Natural killer cell (primary cell): ENCODE data around the gene KIF6. TPM values are rescaled to one million over a fixed set of nuclear protein-coding genes. Genes with fewer than 3 reads are reported as not detected.

ENCODE experiments used
- ATAC-seq, 3 donors: fragments of 150-1000 bp in 2 of 3; fragments of 200-7000 bp in 1 of 3; cut with Tn5 transposase; 1 replicate in 1 of 3; 2 replicates in 2 of 3; pipeline ENCODE4 v1.10.0; 2021; ENCODE audit warnings: mild to moderate bottlenecking in 2 of 3, moderate library complexity in 2 of 3
- DNase-seq, 2 donors: peaks; one replicate each; pipeline versions ENCODE4 v3.0.0 to v3.0.0-alpha.2; 2013 to 2021; ENCODE audit warnings: mixed read lengths in 1 of 2
- H3K27ac ChIP-seq: one replicate; pipeline ENCODE4 v1.5.1; 2013; ENCODE audit warnings: mild to moderate bottlenecking, low read length
- H3K27me3 ChIP-seq: one replicate; pipeline ENCODE4 v1.6.1; 2013; ENCODE audit warnings: low read length; ENCODE audit not compliant: control insufficient read depth, insufficient read depth
- H3K36me3 ChIP-seq: one replicate; pipeline ENCODE4 v1.6.1; 2013; ENCODE audit warnings: low read length; ENCODE audit not compliant: control insufficient read depth, insufficient read depth
- H3K4me1 ChIP-seq: one replicate; pipeline ENCODE4 v1.6.1; 2013; ENCODE audit warnings: low read length; ENCODE audit not compliant: control insufficient read depth, insufficient read depth
- H3K4me3 ChIP-seq: one replicate; pipeline ENCODE4 v1.5.1; 2013; ENCODE audit warnings: low read length
- H3K9me3 ChIP-seq: one replicate; pipeline ENCODE4 v1.6.1; 2013; ENCODE audit warnings: low read length; ENCODE audit not compliant: control insufficient read depth, insufficient read depth
- H3K27ac Mint-ChIP-seq, 2 donors: one replicate each; pipeline ENCODE4 v1.8.0; 2022; ENCODE audit warnings: mild to moderate bottlenecking in 2 of 2, mixed read lengths in 2 of 2, moderate library complexity in 1 of 2
- H3K27me3 Mint-ChIP-seq, 2 donors: one replicate each; pipeline ENCODE4 v1.8.0; 2022; ENCODE audit warnings: low read depth in 2 of 2, mixed read lengths in 2 of 2
- H3K36me3 Mint-ChIP-seq: one replicate; pipeline ENCODE4 v1.8.0; 2022; ENCODE audit warnings: mixed read lengths
- H3K4me1 Mint-ChIP-seq, 2 donors: one replicate each; pipeline ENCODE4 v1.8.0; 2022; ENCODE audit warnings: mixed read lengths in 2 of 2
- H3K4me3 Mint-ChIP-seq: one replicate; pipeline ENCODE4 v1.8.0; 2022; ENCODE audit warnings: mild to moderate bottlenecking, moderate library complexity, mixed read lengths
- H3K9me3 Mint-ChIP-seq, 2 donors: one replicate each; pipeline ENCODE4 v1.8.0; 2022; ENCODE audit warnings: mixed read lengths in 2 of 2
- CTCF ChIP-seq: fragments of 200-600 bp; IDR thresholded peaks from one replicate; pipeline ENCODE4 v1.8.0; 2022; ENCODE audit warnings: antibody characterized with exemption
- WGBS: methylation state at CpG from one replicate; pipeline ENCODE4 v1.1.7; 2013; ENCODE audit warnings: missing lambda C conversion rate; ENCODE audit not compliant: insufficient coverage; 5-methylcytosine and 5-hydroxymethylcytosine counted together
- intact Hi-C: fragments of 100-400 bp; cut with micrococcal nuclease; formaldehyde crosslinking; loops from one replicate; pipeline ENCODE4 v1.14.2; 2022
- total RNA-seq, 4 donors: library from RNA; stranded (reverse); fragments of 120-200 nt in 1 of 4; gene quantifications; one replicate each; pipeline versions ENCODE4 v1.2.3 to v1.2.4, GENCODE V29; 2013 to 2022

The KIF6 gene
- total RNA-seq, 3 donors from 2014 or later (not counting 1 experiment from before 2014, with no cell fraction given), result not detected

GRCh38 chr6:39752835-39753724 lies 27.9 kb upstream of the KIF6 start:
- no peak for TF ChIP-seq CTCF
- Histone ChIP-seq H3K4me1 (no peaks in the 10 kb centered on the region), H3K9me3 (no peaks in the 10 kb centered on the region), H3K36me3 (no peaks in the 10 kb centered on the region), H3K4me3 (no peak overlapping the region), H3K27ac (no peak overlapping the region), H3K27me3 (no peaks in the 10 kb centered on the region)
- Mint-ChIP-seq H3K4me1 (peaks cover 5 to 10% of the 10 kb centered on the region in 2 donors), H3K27ac (no peak overlapping the region), H3K36me3 (no peaks in the 10 kb centered on the region), H3K4me3 (no peak overlapping the region), H3K27me3 (peaks cover 17 to 25% of the 10 kb centered on the region in 2 donors), H3K9me3 (no peaks in the 10 kb centered on the region)
- intact Hi-C loops, result no loop called here
- 75% methylated on average over 12 of the region's 12 CpGs for WGBS
- DNase-seq (no peak), ATAC-seq (no peak)

GRCh38 chr6:39746795-39747194 lies 21.6 kb upstream of the KIF6 start:
- no peak for ATAC-seq

GRCh38 chr6:39733704-39734103 lies 8.5 kb upstream of the KIF6 start:
- Mint-ChIP-seq H3K9me3 (no peaks in the 10 kb centered on the region), H3K4me3 (no peak overlapping the region), H3K36me3 (no peaks in the 10 kb centered on the region), H3K27ac (no peak overlapping the region), H3K4me1 (no peaks in the 10 kb centered on the region), H3K27me3 (peaks cover 21 to 50% of the 10 kb centered on the region in 2 donors)
- H3K9me3 ChIP-seq, result no peaks in the 10 kb centered on the region
- H3K4me3 ChIP-seq, result no peak overlapping the region
- no peaks in the 10 kb centered on the region for H3K36me3 ChIP-seq
- no peak for ATAC-seq
- 65% methylated on average over 1 of the region's 2 CpGs for WGBS
- intact Hi-C loops, result no loop called here
- peaks cover 2% of the 10 kb centered on the region for H3K27me3 ChIP-seq
- H3K4me1 ChIP-seq, result no peaks in the 10 kb centered on the region
- no peak for DNase-seq
- H3K27ac ChIP-seq, result no peak overlapping the region
- no peak for TF ChIP-seq CTCF

More at GRCh38 chr6:39746795-39747194, 21.6 kb upstream of the KIF6 start:
- intact Hi-C loops, result no loop called here
- no peak for DNase-seq
- TF ChIP-seq CTCF, result no peak
- H3K27me3 ChIP-seq, result no peaks in the 10 kb centered on the region
- H3K36me3 Mint-ChIP-seq, result no peaks in the 10 kb centered on the region
- H3K4me1 Mint-ChIP-seq, result no peaks in the 10 kb centered on the region
- H3K4me3 ChIP-seq, result no peak overlapping the region
- H3K27ac ChIP-seq, result no peak overlapping the region
- H3K36me3 ChIP-seq, result no peaks in the 10 kb centered on the region
- no peak overlapping the region for H3K4me3 Mint-ChIP-seq
- H3K9me3 ChIP-seq, result no peaks in the 10 kb centered on the region
- H3K27me3 Mint-ChIP-seq, result peaks cover 8 to 19% of the 10 kb centered on the region in 2 donors
- no peaks in the 10 kb centered on the region for H3K9me3 Mint-ChIP-seq
- H3K4me1 ChIP-seq, result no peaks in the 10 kb centered on the region
- no CpG with 5 or more reads among the region's 3 CpGs for WGBS
- H3K27ac Mint-ChIP-seq, result no peak overlapping the region
